ENCODE results near the gene HMGXB3. TPM values are rescaled to one million over a fixed set of nuclear protein-coding genes. Genes with fewer than 3 reads are reported as not detected.

The HMGXB3 gene
- total RNA-seq, 1 experiment from 2014 or later: 58.7 TPM

GRCh38 chr5:150062216-150062922, 61.8 kb downstream of the HMGXB3 start:
- in situ Hi-C loops (cut with HindIII; ENCODE audit: low sequenced_read_pairs): no loop called here
- DNase-seq (ENCODE audit: low spot score): no peak

DNA sequence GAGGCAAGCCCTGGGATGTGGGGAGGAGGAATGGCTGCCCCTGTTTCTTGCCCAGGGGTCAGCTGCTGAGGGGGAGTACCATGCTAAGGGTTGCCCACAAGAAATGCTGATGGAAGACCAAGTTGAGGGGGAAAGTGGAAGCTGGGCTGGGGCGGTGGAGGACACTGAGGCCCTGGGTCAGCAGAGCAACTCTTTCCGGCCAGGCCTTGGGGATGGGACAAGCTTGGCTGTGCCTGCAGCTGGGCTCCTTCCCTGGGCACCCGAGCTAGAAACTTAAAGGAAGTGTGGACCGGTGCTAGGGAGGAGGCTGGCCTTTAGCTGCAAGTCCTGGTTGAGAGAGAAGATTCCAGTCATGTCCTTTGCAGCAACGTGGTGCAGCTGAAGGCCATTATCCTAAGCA, 63.1 kb downstream of the HMGXB3 start:
- in situ Hi-C loops (cut with HindIII; ENCODE audit: low sequenced_read_pairs): no loop called here
- DNase-seq (ENCODE audit: low spot score): no peak

- in situ Hi-C loops (cut with HindIII; ENCODE audit: low sequenced_read_pairs): no loop called here
- no peak for DNase-seq (ENCODE audit: low spot score)
Measured at GRCh38 chr5:150064681-150065220, 64.2 kb downstream of the HMGXB3 start.

DNA sequence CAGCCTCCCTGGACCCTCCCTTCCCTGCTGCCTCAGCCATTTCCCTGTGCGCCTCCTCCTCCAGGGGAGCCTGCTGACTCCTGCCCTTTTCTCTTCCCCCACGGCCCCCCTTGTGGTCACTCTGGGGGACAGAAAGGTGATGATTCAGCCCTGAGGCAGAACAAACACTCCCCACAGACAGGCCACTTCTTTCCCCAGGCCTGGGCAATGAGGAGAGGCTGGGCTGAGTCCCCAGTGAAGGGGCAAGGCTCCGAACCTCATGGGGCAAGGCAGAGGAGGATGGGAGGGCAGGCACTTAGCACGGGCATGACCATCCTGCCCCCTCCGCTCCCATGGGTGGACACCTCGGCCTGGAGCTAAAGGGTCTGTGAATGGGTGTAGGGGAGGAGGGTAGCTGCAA, 64.8 kb downstream of the HMGXB3 start:
- no peak for DNase-seq (ENCODE audit: low spot score)

GRCh38 chr5:150065886-150066285, 65.3 kb downstream of the HMGXB3 start:
- no peak for DNase-seq (ENCODE audit: low spot score)
- in situ Hi-C loops (cut with HindIII; ENCODE audit: low sequenced_read_pairs): no loop called here

More for the DNA sequence above, 64.8 kb downstream of the HMGXB3 start:
- in situ Hi-C loops (cut with HindIII; ENCODE audit: low sequenced_read_pairs): no loop called here

DNA sequence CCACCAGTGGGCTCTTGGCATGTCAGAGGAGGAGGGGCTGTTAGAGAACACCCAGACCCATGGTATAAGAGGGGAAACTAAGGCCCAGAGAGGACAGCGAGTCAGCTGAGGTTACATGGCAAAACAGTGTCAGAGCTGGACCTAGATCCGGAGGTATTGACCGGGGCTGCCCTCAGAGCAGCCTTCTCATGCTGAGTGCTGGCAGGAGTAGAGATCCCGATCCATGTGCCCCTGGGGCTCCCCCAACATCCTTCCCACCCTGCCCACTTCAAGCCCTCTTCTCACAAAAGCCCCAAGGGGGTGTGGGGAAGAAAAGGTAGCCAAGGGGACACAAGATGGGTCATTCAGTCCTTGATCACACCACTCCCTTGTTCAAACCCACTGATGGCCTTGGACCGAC, 65.9 kb downstream of the HMGXB3 start:
- DNase-seq (ENCODE audit: low spot score): no peak
- in situ Hi-C loops (cut with HindIII; ENCODE audit: low sequenced_read_pairs): no loop called here

- in situ Hi-C loops (cut with HindIII; ENCODE audit: low sequenced_read_pairs): no loop called here
- DNase-seq (ENCODE audit: low spot score): no peak
Measured at GRCh38 chr5:150066901-150067396, 66.4 kb downstream of the HMGXB3 start.

DNA sequence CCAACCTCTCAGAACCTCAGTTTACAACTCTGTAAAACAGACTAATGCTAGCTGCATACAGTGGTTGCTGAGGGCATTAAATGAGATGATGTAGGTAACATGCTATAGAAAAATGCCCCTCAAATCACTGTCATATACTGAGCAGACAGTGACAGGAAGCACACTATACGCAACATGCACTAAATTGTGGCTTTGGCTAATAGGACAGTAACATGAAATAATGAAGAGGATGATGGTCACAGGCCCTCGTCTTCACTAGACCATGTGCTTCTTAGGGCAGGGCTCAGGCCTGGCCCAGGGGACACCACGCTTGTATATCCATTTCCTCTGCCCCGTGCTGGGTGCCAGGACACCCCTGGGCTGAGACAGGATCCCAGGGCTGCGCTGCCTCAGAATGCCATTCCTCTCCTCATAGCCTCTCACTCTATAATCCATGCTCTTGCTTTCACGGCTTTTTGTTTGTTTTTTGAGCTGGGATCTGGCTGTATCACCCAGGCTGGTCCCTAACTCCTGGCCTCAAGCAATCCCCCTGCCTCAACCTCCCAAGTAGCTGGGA, 66.9 kb downstream of the HMGXB3 start:
- DNase-seq (ENCODE audit: low spot score): no peak
- in situ Hi-C loops (cut with HindIII; ENCODE audit: low sequenced_read_pairs): no loop called here

DNA sequence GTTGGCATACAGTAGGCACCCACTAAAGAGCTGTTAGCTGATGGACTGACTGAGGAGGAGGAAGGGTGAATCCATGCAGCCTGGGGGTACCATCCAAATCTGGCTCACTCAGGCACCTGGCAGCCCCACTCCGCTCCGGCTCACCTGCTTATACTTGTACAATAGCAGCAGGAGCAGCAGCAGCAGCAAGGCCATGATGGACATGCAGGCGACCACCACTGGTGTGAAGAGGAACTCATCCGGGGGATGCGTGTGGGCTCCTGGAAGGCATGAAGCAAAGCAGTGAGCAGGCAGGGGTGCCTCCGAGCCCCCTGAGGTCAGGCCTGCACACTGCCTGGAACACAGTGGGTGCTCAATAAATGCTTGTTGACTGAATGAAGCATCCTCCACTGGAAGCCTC, 67.5 kb downstream of the HMGXB3 start:
- DNase-seq (ENCODE audit: low spot score): no peak
- in situ Hi-C loops (cut with HindIII; ENCODE audit: low sequenced_read_pairs): no loop called here

GRCh38 chr5:150068472-150068871, 67.9 kb downstream of the HMGXB3 start:
- in situ Hi-C loops (cut with HindIII; ENCODE audit: low sequenced_read_pairs): no loop called here
- no peak for DNase-seq (ENCODE audit: low spot score)

- no peak for DNase-seq (ENCODE audit: low spot score)
- in situ Hi-C loops (cut with HindIII; ENCODE audit: low sequenced_read_pairs): no loop called here
Measured at GRCh38 chr5:150068961-150069645, 68.6 kb downstream of the HMGXB3 start.

DNA sequence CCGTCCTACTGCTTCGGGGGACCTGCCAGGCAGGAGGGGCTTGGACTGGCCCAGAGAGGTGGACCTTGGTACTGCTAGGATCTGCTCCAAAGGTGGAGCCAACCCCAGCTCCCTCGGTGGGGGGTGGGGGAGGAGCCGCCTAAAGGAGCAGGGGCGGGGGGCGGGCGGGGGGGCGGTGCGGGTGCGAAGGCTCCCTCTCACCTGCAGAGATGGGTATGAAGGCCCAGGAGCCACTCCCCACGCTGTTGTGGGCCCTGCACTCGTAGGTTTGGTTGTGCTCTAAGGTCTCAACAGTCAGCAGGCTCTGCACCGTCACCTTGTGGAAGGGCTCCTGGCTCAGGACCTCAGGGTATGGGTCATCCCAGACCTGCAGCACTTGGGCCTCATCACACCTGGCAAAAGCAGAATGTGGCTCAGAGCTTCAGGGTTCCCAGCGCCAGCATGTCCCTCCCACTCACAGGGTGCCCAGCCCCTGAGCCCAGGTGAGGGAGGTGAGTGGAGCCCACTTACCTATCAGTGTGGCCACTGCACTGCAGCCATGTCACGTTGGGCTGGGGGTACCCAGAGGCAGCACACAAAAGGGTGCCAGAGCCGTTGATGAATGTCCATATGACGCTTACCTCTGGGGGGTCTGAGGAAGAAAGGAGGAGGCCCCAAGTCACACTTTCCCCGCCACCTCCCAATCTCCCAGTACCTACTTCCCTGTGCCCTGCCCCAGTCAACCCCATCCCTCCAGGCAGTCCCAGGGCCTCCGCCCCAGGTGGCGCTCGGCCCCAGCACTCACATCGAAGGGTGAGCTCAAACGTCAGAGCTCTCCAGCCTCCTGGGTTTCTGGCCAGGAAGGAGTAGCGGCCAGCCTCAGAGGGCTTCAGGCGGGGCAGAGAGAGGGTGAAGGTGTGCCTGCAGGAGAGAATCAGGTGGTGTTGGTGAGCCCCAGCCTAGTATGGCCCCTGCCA, 69.4 kb downstream of the HMGXB3 start:
- no peak for DNase-seq (ENCODE audit: low spot score)
- in situ Hi-C loops (cut with HindIII; ENCODE audit: low sequenced_read_pairs): loop anchor here (5.0 kb wide), 1 partner anchor 38 kb away; no protein-coding TSS in a partner anchor

GRCh38 chr5:150070821-150071220, 70.3 kb downstream of the HMGXB3 start:
- no peak for DNase-seq (ENCODE audit: low spot score)
- in situ Hi-C loops (cut with HindIII; ENCODE audit: low sequenced_read_pairs): loop anchor here (5.0 kb wide), 1 partner anchor 39 kb away; no protein-coding TSS in a partner anchor

DNA sequence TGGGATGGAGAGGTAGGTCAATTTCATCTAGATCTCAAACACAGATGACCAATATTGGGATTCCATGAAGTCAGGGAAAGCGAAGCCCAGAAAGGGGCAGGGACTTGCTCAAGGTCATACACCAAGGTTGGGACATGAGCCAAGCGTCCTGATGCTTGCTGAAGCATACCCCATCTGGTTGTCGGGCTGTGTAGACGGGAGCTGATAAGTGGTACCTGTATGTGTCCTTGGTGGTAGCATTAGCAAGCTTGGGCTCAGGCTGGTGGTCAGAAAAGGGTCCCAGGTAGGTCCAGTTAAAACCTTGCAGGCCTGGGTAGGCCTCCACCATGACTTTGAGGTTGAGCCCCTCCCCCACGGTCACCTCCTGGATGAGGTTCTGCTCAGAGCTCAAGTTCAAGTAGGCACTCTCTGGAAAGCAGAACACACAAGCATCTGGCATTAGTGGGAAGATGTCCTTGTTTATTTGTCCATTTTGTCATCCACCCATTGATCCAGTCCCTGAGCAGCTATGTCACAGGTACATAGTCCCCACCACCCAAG, 72.6 kb downstream of the HMGXB3 start:
- in situ Hi-C loops (cut with HindIII; ENCODE audit: low sequenced_read_pairs): loop anchor here (5.0 kb wide), 1 partner anchor 41 kb away; no protein-coding TSS in a partner anchor
- DNase-seq (ENCODE audit: low spot score): no peak

DNA sequence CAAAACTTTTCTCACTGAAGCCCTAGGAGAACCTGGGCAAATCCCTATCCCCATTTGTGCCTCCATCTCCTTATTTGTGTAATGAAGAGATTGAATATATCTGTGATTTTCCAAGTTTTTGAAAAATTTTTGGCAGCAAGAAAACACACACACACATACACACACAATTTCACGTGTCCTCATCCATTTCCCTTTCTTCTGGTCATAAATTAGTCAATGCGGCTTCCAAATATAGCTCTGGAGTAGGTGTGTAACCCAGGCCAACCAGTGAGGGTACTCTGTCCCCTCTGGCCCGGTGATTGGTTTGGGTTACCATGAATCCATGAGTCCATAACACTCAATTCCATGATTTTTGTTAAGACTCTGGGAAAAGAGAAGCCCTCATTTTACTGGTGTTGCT, 73.1 kb downstream of the HMGXB3 start:
- no peak for DNase-seq (ENCODE audit: low spot score)

DNA sequence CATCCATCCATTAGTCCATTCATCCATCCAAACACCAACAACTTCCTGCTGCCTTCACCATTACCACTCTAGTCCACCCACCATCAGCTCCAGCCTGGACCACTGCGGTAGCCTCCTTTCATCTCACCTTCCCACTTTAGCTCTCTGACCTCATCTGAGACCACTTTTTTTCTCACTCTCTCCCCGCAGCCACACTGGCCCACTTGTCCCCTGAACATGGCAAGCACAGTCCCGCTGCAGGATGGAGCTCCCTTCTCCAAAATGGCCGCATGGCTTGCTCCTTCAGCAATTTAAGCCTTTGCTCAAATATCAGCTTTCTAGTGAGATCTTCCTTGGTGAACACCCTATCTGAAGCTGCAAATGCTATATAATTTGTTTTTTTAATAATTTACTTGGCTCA, 74.7 kb downstream of the HMGXB3 start:
- DNase-seq (ENCODE audit: low spot score): no peak
- in situ Hi-C loops (cut with HindIII; ENCODE audit: low sequenced_read_pairs): no loop called here

More for the DNA sequence above, 73.1 kb downstream of the HMGXB3 start:
- in situ Hi-C loops (cut with HindIII; ENCODE audit: low sequenced_read_pairs): loop anchor here (5.0 kb wide), 1 partner anchor 41 kb away; no protein-coding TSS in a partner anchor

DNA sequence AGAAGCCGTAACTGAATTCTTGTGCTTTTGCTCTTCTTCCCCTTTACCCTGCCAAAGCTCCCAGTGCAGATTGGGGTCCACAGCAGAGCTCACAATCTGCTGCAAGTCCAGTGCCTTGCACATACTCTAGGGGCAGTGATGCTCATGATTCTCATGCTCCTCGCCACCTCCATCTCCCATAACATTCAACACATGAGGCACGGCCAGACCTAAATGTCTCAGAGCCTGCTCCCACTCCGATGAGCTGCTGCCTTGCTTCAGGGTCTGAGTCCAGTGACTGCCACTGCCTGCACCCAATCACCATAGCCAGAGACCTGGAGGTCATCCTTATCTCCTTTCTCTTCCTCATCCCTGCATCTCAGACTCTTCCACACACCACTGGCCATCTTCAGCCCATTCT, 75.3 kb downstream of the HMGXB3 start:
- DNase-seq (ENCODE audit: low spot score): no peak
- in situ Hi-C loops (cut with HindIII; ENCODE audit: low sequenced_read_pairs): no loop called here

DNA sequence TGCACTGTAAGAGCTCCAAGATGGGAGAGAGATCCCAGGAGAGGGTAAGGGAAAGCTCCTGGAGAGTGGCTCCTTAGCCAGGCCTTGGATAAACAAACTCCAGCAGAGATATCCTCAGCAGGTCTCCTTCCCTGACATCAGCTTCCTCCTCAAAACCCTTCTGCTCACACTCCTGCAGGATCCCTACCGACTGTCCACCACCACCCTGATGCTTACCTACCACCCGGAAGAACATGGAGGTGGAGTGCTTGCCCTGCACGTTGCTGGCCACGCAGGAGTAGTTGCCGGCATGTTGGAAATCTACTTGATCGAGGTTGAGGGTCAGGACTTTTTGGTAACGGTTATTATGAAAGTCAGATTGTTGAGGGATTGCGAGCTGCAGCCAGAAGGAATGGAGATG, 76.5 kb downstream of the HMGXB3 start:
- DNase-seq (ENCODE audit: low spot score): no peak
- in situ Hi-C loops (cut with HindIII; ENCODE audit: low sequenced_read_pairs): no loop called here
